KMS-11 (cell line): ENCODE measurements around the gene TXNRD3.

Experiments
- H2AFZ ChIP-seq: fragments of 200-600 bp; sonication (generic); 2 replicates; pipeline ENCODE4 v1.6.1; 2016; ENCODE audit warnings: antibody characterized with exemption, mixed run types, low read depth
- H3K27ac ChIP-seq: fragments of 200-600 bp; sonication (generic); 2 replicates; pipeline ENCODE4 v1.6.1; 2016; ENCODE audit warnings: mild to moderate bottlenecking, mixed run types
- H3K27me3 ChIP-seq: fragments of 200-600 bp; sonication (generic); 2 replicates; pipeline ENCODE4 v1.6.1; 2017; ENCODE audit warnings: mild to moderate bottlenecking, low read depth, mixed run types, moderate library complexity; ENCODE audit not compliant: insufficient read depth
- H3K36me3 ChIP-seq: fragments of 200-600 bp; sonication (generic); 2 replicates; pipeline ENCODE4 v1.6.1; 2017; ENCODE audit warnings: mild to moderate bottlenecking, mixed run types; ENCODE audit not compliant: insufficient read depth
- H3K4me1 ChIP-seq: fragments of 200-600 bp; sonication (generic); 2 replicates; pipeline ENCODE4 v1.6.1; 2016; ENCODE audit warnings: mild to moderate bottlenecking, low read depth, mixed run types; ENCODE audit not compliant: poor library complexity, severe bottlenecking
- H3K4me2 ChIP-seq: fragments of 200-600 bp; sonication (generic); 2 replicates; pipeline ENCODE4 v1.7.0; 2016; ENCODE audit warnings: mild to moderate bottlenecking, mixed run types
- H3K4me3 ChIP-seq: fragments of 200-600 bp; sonication (generic); IDR thresholded peaks from 2 replicates; pipeline ENCODE4 v1.6.1; 2017; ENCODE audit warnings: low read depth, low read length, mixed read lengths; ENCODE audit not compliant: insufficient read depth
- H3K79me2 ChIP-seq: fragments of 200-600 bp; sonication (generic); 2 replicates; pipeline ENCODE4 v1.6.1; 2016; ENCODE audit warnings: low read depth, mixed run types; ENCODE audit not compliant: insufficient read depth
- H3K9ac ChIP-seq: fragments of 200-600 bp; sonication (generic); 2 replicates; pipeline ENCODE4 v1.6.1; 2016; ENCODE audit warnings: mild to moderate bottlenecking, mixed run types
- H4K20me1 ChIP-seq: fragments of 200-600 bp; sonication (generic); 2 replicates; pipeline ENCODE4 v1.6.1; 2016; ENCODE audit warnings: mild to moderate bottlenecking, mixed run types; ENCODE audit not compliant: insufficient read depth
- CTCF ChIP-seq: fragments of 200-600 bp; sonication (generic); conservative IDR thresholded peaks from 2 replicates; pipeline ENCODE4 v1.6.1; 2017; ENCODE audit warnings: low read depth, mild to moderate bottlenecking, antibody characterized with exemption, low read length, moderate library complexity, mixed read lengths

TXNRD3 gene

GRCh38 chr3:126665959-126666657 is 11.2 kb upstream of the TXNRD3 start:
- Histone ChIP-seq H3K36me3 (no peaks in the 10 kb centered on the region), H3K27ac (no peak overlapping the region), H4K20me1 (no peaks in the 10 kb centered on the region), H3K4me1 (no peaks in the 10 kb centered on the region), H3K4me2 (no peak overlapping the region), H3K4me3 (no peak overlapping the region), H3K79me2 (no peaks in the 10 kb centered on the region), H3K9ac (no peak overlapping the region), H2AFZ (no peak overlapping the region), H3K27me3 (no peaks in the 10 kb centered on the region)
- TF ChIP-seq CTCF, result no peak

GRCh38 chr3:126665221-126665936 is 10.5 kb upstream of the TXNRD3 start:
- Histone ChIP-seq H3K79me2 (no peaks in the 10 kb centered on the region), H3K4me2 (no peak overlapping the region), H3K27me3 (no peaks in the 10 kb centered on the region), H3K36me3 (no peaks in the 10 kb centered on the region), H3K9ac (no peak overlapping the region), H3K4me3 (no peak overlapping the region), H3K27ac (no peak overlapping the region), H2AFZ (no peak overlapping the region), H3K4me1 (no peaks in the 10 kb centered on the region), H4K20me1 (no peaks in the 10 kb centered on the region)
- no peak for TF ChIP-seq CTCF

- no peaks in the 10 kb centered on the region for H3K4me1 ChIP-seq
- TF ChIP-seq CTCF, result no peak
Measured at GRCh38 chr3:126664591-126665214, 9.8 kb upstream of the TXNRD3 start.

GRCh38 chr3:126663750-126664149 is 8.8 kb upstream of the TXNRD3 start:
- no peak overlapping the region for H3K9ac ChIP-seq
- H2AFZ ChIP-seq, result no peak overlapping the region
- H3K36me3 ChIP-seq, result no peaks in the 10 kb centered on the region
- H3K27ac ChIP-seq, result no peak overlapping the region
- TF ChIP-seq CTCF, result no peak
- H3K27me3 ChIP-seq, result no peaks in the 10 kb centered on the region
- no peaks in the 10 kb centered on the region for H3K4me1 ChIP-seq
- H4K20me1 ChIP-seq, result no peaks in the 10 kb centered on the region
- H3K4me2 ChIP-seq, result no peak overlapping the region
- H3K79me2 ChIP-seq, result no peaks in the 10 kb centered on the region
- H3K4me3 ChIP-seq, result no peak overlapping the region

More at GRCh38 chr3:126664591-126665214, 9.8 kb upstream of the TXNRD3 start:
- H3K4me3 ChIP-seq, result no peak overlapping the region
- no peak overlapping the region for H3K27ac ChIP-seq
- H3K27me3 ChIP-seq, result no peaks in the 10 kb centered on the region
- H4K20me1 ChIP-seq, result no peaks in the 10 kb centered on the region
- no peak overlapping the region for H3K4me2 ChIP-seq
- H3K79me2 ChIP-seq, result no peaks in the 10 kb centered on the region
- H3K36me3 ChIP-seq, result no peaks in the 10 kb centered on the region
- H2AFZ ChIP-seq, result no peak overlapping the region
- H3K9ac ChIP-seq, result no peak overlapping the region
